Mesothelial cell of epicardium (in vitro differentiated cells): ENCODE results near the gene MMP28. TPM values are rescaled to one million over a fixed set of nuclear protein-coding genes. Genes with fewer than 3 reads are reported as not detected.

ENCODE experiments used
- DNase-seq, 2 experiments: peaks; one replicate each; pipeline ENCODE4 v3.0.0; 2021; ENCODE audit warnings: low spot score in 2 of 2; ENCODE audit not compliant: unreplicated experiment in 2 of 2
- H3K27ac Mint-ChIP-seq: 2 replicates; pipeline ENCODE4 v1.8.0; 2021; ENCODE audit warnings: mixed read lengths
- H3K27me3 Mint-ChIP-seq: 2 replicates; pipeline ENCODE4 v1.8.0; 2021; ENCODE audit warnings: low read depth, mixed read lengths
- H3K36me3 Mint-ChIP-seq: 2 replicates; pipeline ENCODE4 v1.8.0; 2021; ENCODE audit warnings: mixed read lengths
- H3K4me1 Mint-ChIP-seq: 2 replicates; pipeline ENCODE4 v1.8.0; 2021; ENCODE audit warnings: mixed read lengths
- H3K4me3 Mint-ChIP-seq: 2 replicates; pipeline ENCODE4 v1.8.0; 2021; ENCODE audit warnings: mild to moderate bottlenecking, moderate library complexity, mixed read lengths
- H3K9me3 Mint-ChIP-seq: 2 replicates; pipeline ENCODE4 v1.8.0; 2021; ENCODE audit warnings: mixed read lengths
- total RNA-seq: library from RNA; stranded (reverse); gene quantifications from 3 replicates; pipeline ENCODE4 v1.2.1, GENCODE V29; 2021
- TF ChIP-seq, protein P1 (sequence below): fragments of 200-600 bp; sonication (generic); IDR thresholded peaks from one replicate; pipeline ENCODE4 v1.5.0; 2021; ENCODE audit warnings: antibody characterized with exemption; ENCODE audit not compliant: unreplicated experiment

MMP28 gene
- total RNA-seq, 1 donor from 2014 or later: 0.34 TPM

DNA sequence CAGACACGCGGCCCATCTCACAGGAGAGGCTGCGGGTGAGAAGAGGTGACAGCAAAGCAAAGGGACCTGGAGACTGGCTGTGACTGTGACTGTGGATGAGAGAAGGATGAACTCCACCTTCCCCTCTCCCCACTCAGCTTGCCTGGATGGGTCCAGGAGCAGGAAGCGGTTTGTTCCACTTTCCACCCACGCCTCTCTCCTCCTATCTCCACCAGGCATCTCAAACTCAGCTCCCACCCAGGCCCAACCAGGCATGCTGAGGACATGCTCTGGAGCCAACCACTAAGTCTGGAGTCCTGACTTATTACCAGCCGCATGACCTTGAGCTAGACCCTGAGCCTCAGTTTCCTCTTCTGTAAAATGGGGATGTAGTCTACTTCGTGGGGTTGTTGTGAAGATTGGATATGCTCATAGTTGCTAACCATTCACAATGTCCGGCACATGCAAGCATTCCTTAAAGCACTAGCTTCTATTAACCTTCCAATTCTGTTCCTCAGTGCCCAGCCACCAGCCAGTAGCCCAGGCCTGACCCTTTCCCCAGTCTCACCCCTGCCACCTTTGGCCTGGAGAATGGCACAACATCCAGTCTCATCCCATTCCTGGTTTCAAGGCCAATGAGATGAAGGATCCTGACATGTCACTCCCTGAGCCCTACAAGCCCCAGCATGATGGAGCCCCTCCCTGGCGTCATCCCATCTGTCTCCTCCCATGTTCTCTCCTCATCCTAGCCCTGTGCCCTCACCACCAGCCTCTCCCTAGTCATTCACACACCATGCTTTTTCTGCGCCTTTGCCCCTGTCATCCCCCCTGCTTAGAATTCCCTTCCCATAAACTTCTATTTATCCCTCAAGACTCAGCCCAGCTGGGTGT is 44.7 kb downstream of the MMP28 start:
- Mint-ChIP-seq H3K4me1 (peaks cover 10% of the 10 kb centered on the region), H3K4me3 (no peak overlapping the region), H3K27me3 (peaks cover 36% of the 10 kb centered on the region), H3K9me3 (no peaks in the 10 kb centered on the region), H3K27ac (no peak overlapping the region), H3K36me3 (no peaks in the 10 kb centered on the region)
- no peak for DNase-seq
- TF ChIP-seq, protein P1, sequence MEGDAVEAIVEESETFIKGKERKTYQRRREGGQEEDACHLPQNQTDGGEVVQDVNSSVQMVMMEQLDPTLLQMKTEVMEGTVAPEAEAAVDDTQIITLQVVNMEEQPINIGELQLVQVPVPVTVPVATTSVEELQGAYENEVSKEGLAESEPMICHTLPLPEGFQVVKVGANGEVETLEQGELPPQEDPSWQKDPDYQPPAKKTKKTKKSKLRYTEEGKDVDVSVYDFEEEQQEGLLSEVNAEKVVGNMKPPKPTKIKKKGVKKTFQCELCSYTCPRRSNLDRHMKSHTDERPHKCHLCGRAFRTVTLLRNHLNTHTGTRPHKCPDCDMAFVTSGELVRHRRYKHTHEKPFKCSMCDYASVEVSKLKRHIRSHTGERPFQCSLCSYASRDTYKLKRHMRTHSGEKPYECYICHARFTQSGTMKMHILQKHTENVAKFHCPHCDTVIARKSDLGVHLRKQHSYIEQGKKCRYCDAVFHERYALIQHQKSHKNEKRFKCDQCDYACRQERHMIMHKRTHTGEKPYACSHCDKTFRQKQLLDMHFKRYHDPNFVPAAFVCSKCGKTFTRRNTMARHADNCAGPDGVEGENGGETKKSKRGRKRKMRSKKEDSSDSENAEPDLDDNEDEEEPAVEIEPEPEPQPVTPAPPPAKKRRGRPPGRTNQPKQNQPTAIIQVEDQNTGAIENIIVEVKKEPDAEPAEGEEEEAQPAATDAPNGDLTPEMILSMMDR: no peak

DNA sequence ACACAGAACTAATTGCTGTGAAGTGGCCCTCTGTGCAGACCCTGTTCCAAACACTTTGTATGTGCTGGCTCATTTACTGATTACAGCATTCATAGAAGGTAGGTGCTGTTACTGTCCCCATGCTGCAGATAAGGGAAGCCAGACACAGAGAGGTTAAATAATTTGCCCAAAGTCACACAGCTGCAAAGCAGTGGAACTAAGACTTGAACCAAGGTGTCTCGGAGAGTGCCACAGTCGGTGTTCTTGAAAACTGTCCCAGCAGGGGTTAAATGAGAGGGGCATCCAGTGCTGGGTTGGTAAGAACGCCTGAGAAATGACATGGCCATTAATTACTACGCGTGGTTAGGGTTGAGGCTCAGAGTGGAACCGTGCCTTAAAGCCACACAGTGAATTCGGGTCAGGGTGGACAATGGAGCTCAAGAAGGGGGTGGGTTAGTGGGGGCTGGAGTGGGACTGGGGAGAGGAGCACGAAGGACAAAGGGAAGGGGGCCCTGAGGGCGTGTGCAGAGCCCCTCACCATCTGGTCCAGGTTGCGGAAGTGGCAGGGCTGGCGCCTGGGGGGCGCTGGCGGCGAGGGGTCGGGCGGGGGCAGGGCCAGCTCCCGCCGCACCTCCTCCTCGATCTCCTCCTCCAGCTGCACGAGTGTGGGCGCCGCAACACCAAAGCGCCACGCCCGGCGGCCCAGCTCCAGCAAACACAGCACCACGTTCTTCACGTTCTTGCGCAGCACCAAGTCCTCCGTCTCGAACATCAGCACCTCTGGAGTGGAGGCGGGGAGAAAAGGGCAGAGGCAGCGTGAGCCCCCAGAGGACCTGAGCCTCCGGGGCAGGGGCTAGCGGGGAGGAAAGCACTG is 45.7 kb downstream of the MMP28 start:
- TF ChIP-seq, protein P1: no peak
- Mint-ChIP-seq H3K9me3 (no peaks in the 10 kb centered on the region), H3K27ac (no peak overlapping the region), H3K4me1 (peaks cover 10% of the 10 kb centered on the region), H3K27me3 (peaks cover 40% of the 10 kb centered on the region), H3K36me3 (no peaks in the 10 kb centered on the region), H3K4me3 (peak overlapping the region; percentile 40)
- DNase-seq: no peak

DNA sequence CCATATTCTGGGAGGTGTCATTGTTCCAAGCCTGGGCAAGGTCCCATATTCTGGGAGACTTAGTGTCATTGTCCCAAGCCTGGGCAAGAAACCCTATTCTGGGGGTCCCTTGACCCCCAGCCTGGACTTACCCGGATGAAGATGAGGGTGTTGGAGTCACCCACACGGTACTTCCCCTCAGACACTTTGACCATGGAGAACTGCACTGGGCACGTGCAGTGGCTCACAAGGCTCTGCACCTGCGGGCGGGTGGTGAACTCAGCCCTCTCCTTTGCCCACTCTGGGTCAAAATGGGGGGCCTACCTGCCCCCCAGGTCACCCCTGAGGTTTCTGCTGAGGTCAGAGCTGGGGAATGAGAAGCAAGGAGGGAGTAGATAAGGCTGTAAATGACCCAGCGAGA is 46.5 kb downstream of the MMP28 start:
- no peak for DNase-seq
- Mint-ChIP-seq H3K9me3 (no peaks in the 10 kb centered on the region), H3K27me3 (peaks cover 44% of the 10 kb centered on the region), H3K27ac (no peak overlapping the region), H3K4me1 (peaks cover 10% of the 10 kb centered on the region), H3K4me3 (peak overlapping the region; percentile 33), H3K36me3 (no peaks in the 10 kb centered on the region)
- TF ChIP-seq, protein P1: no peak

DNA sequence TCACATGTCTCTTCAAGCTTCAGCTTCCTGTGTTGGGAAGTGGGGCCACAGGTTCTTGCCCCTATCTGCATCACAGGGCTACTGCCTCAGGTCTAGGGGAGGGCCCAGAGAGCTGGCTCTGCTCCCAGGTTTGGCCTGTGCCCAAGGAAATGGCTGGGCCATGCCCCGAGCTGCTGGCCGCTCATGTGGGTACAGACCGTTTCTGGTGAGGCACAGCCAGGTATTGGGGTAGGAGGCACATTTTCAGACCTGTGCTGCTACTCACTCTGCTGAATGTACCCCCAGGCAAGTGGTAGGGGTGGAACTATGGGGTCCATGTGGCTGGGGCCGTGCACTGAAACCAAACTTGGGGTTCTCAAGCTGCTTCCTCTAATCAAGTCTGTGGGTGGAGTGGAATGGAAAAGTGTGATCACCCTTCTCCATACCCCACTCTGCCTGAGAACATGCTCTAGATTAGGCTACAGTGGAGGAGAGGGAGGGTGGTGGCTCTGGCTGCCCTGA is 47.0 kb downstream of the MMP28 start:
- Mint-ChIP-seq H3K4me3 (no peak overlapping the region), H3K27me3 (peaks cover 48% of the 10 kb centered on the region)

DNA sequence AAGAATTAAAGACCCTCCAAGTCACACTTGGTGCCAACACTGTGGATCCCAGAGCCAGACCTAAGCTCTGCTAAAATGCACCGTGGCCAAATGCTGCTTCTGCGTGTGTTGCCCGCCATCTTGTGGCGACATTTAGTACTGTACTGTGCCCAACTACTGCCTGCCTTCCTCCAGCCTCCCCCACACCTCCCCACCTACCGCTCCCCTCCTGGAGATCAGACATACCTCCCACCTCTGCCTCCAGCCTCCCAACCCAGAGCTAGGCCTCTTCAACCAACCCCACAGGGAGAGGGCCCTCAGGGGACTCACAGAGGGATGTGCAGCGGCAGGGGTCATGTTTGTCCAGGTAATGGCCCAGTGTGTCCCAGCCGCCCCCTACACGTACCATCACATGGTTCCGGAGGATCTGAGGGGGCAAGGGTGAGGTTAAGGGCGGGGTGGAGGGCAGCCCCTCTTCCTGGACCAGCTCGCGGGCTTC is 47.9 kb downstream of the MMP28 start:
- Mint-ChIP-seq H3K9me3 (no peaks in the 10 kb centered on the region), H3K36me3 (no peaks in the 10 kb centered on the region), H3K4me1 (peaks cover 12% of the 10 kb centered on the region), H3K27me3 (peaks cover 49% of the 10 kb centered on the region), H3K4me3 (no peak overlapping the region), H3K27ac (no peak overlapping the region)
- peak; percentile 70 to 86 for DNase-seq
- TF ChIP-seq, protein P1: peak; percentile 94

More for the DNA sequence above, 47.0 kb downstream of the MMP28 start:
- TF ChIP-seq, protein P1: no peak
- H3K27ac Mint-ChIP-seq: no peak overlapping the region
- peaks cover 12% of the 10 kb centered on the region for H3K4me1 Mint-ChIP-seq
- no peak for DNase-seq
- H3K9me3 Mint-ChIP-seq: no peaks in the 10 kb centered on the region
- no peaks in the 10 kb centered on the region for H3K36me3 Mint-ChIP-seq
